Glomerular endothelial cell (primary cell): Measurements from ENCODE around the gene NSG2. TPM values are rescaled to one million over a fixed set of nuclear protein-coding genes. Genes with fewer than 3 reads are reported as not detected.
"Not testable (repeated sequence)": the region's sequence is repeated elsewhere in the genome, so short reads cannot be mapped to it uniquely, and the experiment has no call there.

Experiments used
- DNase-seq: peaks from one replicate; pipeline ENCODE4 v3.0.0-alpha.2; 2011; ENCODE audit warnings: low read depth, low spot score; ENCODE audit errors: extremely low read depth
- total RNA-seq: library from RNA; depleted of rRNA; stranded (reverse); fragments of >200 nt; gene quantifications from 2 replicates; pipeline ENCODE4 v1.2.3, GENCODE V29; 2015

Gene NSG2
- total RNA-seq, 1 donor from 2014 or later, result not detected

DNA sequence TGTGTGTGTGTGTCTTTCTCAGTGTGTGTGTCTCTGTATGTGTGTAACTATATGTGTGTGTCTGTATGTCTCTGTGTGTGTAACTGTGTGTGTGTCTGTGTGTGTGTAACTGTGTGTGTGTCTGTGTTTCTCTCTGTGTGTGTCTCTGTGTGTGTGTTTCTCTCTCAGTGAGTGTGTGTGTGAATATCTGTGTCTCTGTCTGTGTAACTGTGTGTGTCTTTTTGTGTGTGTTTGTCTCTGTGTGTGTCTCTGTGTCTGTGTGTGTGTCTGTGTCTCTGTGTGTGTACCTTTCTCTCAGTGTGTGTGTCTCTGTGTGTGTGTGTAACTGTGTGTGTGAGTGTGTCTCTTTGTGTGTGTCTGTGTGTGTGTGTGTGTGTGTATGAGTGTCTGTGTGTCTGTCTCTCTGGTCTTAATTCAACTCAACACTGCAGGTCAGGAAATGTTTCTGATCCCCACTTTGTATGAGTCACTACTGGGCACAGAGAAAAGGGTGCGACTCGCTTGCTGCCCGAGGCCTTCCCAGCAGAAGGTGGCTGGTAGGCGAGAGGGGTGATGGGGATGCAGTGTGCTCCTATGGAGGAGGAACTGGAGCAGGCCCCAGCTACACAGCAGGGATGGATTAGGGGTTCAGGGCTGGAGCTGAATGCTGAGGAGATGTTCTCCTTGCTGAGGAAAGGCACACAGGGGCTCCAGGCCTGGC is 52.1 kb downstream of the NSG2 start:
- no peak for DNase-seq

GRCh38 chr5:174098694-174099093 is 53.2 kb downstream of the NSG2 start:
- no peak for DNase-seq

GRCh38 chr5:174100490-174100889 is 55.0 kb downstream of the NSG2 start:
- DNase-seq, result no peak

- no peak for DNase-seq
Observed at GRCh38 chr5:174101195-174101730, 55.8 kb downstream of the NSG2 start.

GRCh38 chr5:174102574-174102973 is 57.1 kb downstream of the NSG2 start:
- not testable (repeated sequence) for DNase-seq

DNA sequence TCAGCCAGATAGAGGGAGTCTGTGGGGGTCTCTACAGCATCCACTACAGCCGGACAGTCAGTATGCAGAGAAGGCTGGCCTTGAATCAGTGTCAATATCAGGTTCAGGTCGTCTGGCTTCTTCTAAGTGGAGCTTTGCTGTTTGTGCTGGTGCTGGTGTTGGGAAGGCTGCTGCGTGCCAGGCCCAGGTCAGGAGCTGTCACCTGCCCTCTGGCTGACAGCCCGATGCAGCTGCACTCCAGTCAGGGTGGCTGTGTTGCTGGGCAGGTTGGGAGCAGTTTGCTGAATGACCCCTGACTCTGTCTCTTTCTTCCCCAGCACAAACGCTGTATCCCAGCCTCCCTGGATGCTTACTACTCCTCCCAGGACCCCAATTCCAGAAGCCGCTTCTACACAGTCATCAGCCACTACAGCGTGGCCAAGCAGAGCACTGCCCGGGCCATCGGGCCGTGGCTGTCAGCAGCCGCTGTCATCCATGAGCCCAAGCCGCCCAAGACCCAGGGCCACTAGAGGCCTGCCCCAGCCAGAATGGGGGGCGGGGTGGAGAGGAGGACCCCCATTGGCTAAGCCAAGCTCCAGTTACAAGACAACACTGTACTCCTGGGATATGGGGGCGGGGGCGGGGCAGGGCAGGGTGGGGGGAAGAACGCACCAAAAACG is 61.6 kb downstream of the NSG2 start:
- DNase-seq, result no peak

DNA sequence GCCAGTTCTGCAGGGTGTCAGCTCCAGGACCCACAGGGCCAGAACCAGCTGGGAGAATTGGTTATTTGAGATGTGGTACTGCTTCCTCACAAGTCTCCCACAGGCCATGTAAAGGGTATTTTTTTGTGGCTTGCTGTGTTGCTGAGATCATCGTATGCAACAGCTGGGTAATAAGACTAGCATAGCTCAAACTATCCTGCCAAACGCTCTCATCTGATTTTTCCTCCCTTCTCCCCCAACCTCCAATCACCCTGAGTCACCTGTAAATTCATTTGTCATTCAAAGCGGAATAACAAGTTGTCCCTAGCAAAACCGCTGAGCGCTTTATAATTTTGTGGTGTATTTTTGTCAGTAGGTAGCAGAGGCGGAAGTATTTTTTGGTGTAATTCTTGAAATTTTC is 63.2 kb downstream of the NSG2 start:
- DNase-seq, result no peak

DNA sequence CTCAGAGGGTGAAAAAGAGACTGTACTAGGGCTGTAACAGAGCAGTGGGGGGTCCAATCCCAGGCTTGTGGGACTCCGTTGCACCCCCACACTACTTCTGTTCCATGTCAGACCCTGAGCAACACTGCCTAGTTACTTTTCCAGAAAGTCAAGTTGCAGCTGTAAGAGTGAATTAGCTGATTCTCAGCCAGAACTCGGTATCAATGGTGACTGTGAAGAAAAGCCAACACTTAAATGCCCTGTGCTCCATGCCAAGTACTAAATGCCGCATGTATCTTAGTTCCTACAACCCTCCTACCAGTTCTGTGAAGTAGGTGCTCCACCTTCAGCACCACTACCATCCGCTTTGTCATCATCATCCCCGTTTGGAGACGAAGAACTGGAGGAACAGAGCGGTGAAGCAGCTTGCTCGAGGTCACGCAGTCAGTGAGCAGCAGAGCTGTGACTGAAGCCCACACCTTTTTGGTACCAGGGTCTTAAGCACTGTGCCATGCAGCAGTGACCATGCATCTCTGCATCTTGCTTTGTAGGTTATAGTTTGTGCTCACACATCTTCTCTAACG is 64.3 kb downstream of the NSG2 start:
- DNase-seq, result no peak

- no peak for DNase-seq
Observed at GRCh38 chr5:174110310-174110709, 64.8 kb downstream of the NSG2 start.

DNA sequence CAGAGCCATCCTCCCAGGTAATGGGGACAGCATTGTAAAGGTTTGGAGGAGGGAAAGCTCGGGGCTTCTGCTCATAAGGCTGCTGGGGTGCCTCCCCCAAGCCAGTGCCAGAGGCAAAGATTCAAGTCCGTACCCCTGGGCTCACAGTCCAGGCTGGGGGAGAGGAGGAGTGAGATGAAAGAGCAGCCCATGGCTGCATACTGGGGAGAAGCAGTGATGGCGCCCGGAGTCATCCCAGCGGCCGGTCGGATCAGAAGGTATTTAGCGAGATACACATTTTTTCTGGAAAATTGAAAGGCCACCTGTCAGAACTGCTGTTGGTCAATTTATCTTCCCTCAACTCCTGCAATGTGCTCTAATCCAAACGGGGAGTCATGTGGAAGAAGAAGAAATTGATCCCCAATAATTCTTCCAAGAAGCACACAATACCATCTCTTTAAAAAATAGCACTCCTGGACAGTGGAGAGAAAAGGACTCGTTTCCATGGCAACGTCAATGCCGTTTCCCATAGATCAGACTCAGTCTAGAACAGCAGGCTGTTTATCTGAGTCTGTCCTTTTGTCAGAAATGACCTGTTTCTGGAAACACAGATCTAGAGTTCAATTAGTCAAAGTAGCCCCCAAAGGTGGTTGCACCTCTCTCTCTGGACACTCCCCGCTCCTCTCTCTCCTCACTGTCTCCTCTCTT is 65.9 kb downstream of the NSG2 start:
- DNase-seq, result no peak

DNA sequence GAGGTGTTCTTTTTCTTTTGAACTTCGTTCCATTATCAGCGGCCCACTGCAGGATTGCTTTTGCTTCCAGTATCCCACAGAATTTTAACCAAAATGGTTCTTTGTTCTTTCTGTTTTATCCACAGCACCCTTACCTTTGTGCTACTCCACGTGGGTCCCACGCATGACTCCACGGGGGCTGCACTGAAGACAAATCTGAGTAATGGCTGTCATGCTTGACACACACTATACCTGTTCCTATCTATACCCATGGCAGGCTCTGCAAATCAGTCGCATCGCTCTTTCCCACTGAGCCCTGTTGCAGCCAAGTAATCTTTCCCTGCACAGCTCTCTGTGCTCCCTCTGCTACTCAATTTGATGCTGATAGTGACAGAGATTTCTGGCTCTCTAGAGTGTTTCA is 69.7 kb downstream of the NSG2 start:
- no peak for DNase-seq

GRCh38 chr5:174118823-174119467 is 73.4 kb downstream of the NSG2 start:
- DNase-seq, result no peak

- DNase-seq, result no peak
Observed at GRCh38 chr5:174119468-174119881, 74.0 kb downstream of the NSG2 start.

DNA sequence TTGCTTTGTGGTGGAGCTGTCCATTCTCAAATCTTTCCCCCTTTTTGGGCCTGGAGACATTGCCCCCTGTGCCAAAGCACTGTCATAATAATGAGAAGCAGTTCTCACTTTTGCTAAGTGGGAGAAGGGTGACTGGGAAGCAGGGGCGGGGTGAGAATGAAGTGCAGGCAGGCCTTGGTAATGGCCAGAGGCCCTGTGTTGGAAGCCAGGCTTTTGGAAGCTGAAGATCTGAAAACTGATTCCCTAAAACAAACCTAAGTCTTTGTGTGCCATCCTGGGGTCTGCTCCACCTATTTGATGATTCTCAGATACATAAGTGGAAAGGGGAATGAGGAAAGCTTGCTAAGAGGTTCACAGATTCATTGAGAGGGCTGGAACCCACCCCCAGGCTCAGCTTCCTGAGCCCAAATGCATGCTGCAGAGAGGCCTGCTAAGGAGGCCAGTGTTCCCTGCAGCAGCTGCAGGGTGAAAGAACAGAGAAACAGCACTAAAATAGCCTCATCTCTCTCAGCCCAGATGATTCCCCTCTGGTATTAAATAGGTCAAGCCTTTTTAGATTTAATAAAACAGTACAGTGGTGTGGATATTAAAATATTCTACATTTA is 75.0 kb downstream of the NSG2 start:
- DNase-seq, result no peak

DNA sequence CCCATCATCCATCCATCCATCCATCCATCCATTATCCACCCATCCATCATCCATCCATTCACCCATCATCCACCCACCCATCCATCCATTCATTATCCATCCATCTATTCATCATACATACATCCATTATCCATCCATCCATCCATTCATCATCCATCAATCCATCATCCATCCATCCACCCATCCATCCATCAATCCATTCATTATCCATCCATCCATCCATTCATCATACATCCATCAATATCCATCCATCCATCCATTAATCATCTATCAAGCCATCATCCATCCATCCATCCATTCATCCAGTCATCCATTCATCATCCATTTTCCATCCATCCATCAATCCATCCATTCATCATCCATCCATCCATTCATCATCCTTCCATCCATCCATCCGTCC is 89.0 kb downstream of the NSG2 start:
- no peak for DNase-seq

GRCh38 chr5:174139623-174140022 is 94.1 kb downstream of the NSG2 start:
- no peak for DNase-seq

DNA sequence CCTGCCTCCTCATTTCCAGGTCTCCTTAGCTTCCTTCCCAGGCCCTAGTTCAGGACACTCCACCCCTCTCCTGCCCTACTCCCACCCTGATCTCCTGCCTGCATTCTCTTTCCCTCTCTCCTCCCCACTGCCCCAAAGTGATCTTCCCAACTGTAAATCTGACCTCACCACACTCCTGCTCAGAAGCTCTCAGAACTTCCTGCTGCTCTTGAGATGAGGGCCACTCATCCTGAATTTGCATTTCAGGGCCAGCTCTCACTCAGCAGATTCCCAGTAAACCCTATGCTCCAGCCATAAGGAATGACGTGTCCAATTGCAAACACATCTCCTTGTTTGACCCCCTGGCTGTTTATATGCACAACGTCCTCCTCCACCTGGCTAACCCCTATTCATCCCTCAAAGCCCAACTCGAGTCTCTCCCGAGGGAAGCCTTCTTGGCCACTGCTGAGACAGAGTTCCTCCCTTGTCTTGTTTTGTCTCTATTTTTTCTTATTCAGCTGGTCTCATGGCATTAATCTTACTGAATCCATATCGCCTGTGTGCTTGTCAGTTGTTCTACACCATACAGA is 95.0 kb downstream of the NSG2 start:
- no peak for DNase-seq

- no peak for DNase-seq
Observed at GRCh38 chr5:174141398-174141797, 95.9 kb downstream of the NSG2 start.

GRCh38 chr5:174145091-174145490 is 99.6 kb downstream of the NSG2 start:
- no peak for DNase-seq

- no peak for DNase-seq
Observed at GRCh38 chr5:174145821-174146220, 100.3 kb downstream of the NSG2 start.
